Stimulated activated CD4-positive, alpha-beta T cell treated with anti-CD3 and anti-CD28 coated beads, Interleukin-15, amount 100 ng/mL, for 24 hours (primary cell): ENCODE measurements around the gene LINGO4.
"Not testable (repeated sequence)": the region's sequence is repeated elsewhere in the genome, so short reads cannot be mapped to it uniquely, and the experiment has no call there.

Source experiments
- DNase-seq: peaks from one replicate; pipeline ENCODE4 v3.0.0-alpha.2; 2020

LINGO4 gene

GRCh38 chr1:151780736-151781135 lies 24.5 kb downstream of the LINGO4 start:
- not testable (repeated sequence) for DNase-seq

GRCh38 chr1:151779852-151780251 lies 25.4 kb downstream of the LINGO4 start:
- no peak for DNase-seq

- DNase-seq, result no peak
Observed at GRCh38 chr1:151777317-151777716, 27.9 kb downstream of the LINGO4 start.

GRCh38 chr1:151776665-151777062 lies 28.6 kb downstream of the LINGO4 start:
- DNase-seq, result no peak

- DNase-seq, result no peak
Observed at GRCh38 chr1:151775894-151776664, 29.1 kb downstream of the LINGO4 start.

- no peak for DNase-seq
Observed at GRCh38 chr1:151774256-151774922, 30.8 kb downstream of the LINGO4 start.

GRCh38 chr1:151773702-151774101 lies 31.5 kb downstream of the LINGO4 start:
- DNase-seq, result no peak

GRCh38 chr1:151769270-151769669 lies 35.9 kb downstream of the LINGO4 start:
- DNase-seq, result not testable (repeated sequence)

- not testable (repeated sequence) for DNase-seq
Observed at GRCh38 chr1:151768351-151769066, 36.7 kb downstream of the LINGO4 start.

GRCh38 chr1:151763990-151764389 lies 41.2 kb downstream of the LINGO4 start:
- no peak for DNase-seq

- peak; percentile 92 for DNase-seq
Observed at GRCh38 chr1:151762941-151763921, 42.0 kb downstream of the LINGO4 start, which contains the start of gene MRPL9. MRPL9 (minus strand) TSS chr1:151763496; CDS start chr1:151763479, 17 bp downstream.

- no peak for DNase-seq
Observed at GRCh38 chr1:151760597-151761385, 44.4 kb downstream of the LINGO4 start.

GRCh38 chr1:151759241-151759640 lies 46.0 kb downstream of the LINGO4 start:
- no peak for DNase-seq

- DNase-seq, result no peak
Observed at GRCh38 chr1:151756291-151756690, 48.9 kb downstream of the LINGO4 start.
